Spinal cord (tissue), 10 donors: ENCODE data around the gene NOVA2. TPM values are rescaled to one million over a fixed set of nuclear protein-coding genes. Genes with fewer than 3 reads are reported as not detected.
A peak's percentile ranks its signal among the peaks of the same experiment; 100 is the strongest.

Experiments
- DNase-seq, 6 donors: peaks; one replicate each; pipeline versions ENCODE4 v3.0.0 to v3.0.0-alpha.2; 2013 to 2015; ENCODE audit warnings: low spot score in 6 of 6, low read depth in 4 of 6
- H3K27ac ChIP-seq: one replicate; pipeline ENCODE4 v1.5.1; 2013; ENCODE audit warnings: low read depth, low read length, control low read depth
- H3K27me3 ChIP-seq: one replicate; pipeline ENCODE4 v1.6.1; 2013; ENCODE audit warnings: low read length; ENCODE audit not compliant: control insufficient read depth, insufficient read depth
- H3K36me3 ChIP-seq: one replicate; pipeline ENCODE4 v1.6.1; 2013; ENCODE audit warnings: low read length; ENCODE audit not compliant: control insufficient read depth, insufficient read depth
- H3K4me1 ChIP-seq: one replicate; pipeline ENCODE4 v1.6.1; 2013; ENCODE audit warnings: low read length; ENCODE audit not compliant: control insufficient read depth, insufficient read depth
- H3K4me3 ChIP-seq: one replicate; pipeline ENCODE4 v1.5.1; 2013; ENCODE audit warnings: low read depth, low read length, control low read depth
- H3K9me3 ChIP-seq: one replicate; pipeline ENCODE4 v1.6.1; 2013; ENCODE audit warnings: low read length; ENCODE audit not compliant: control insufficient read depth, insufficient read depth
- WGBS: methylation state at CpG from one replicate; pipeline ENCODE4 v1.1.5; 2013; ENCODE audit warnings: missing lambda C conversion rate; ENCODE audit not compliant: insufficient coverage; 5-methylcytosine and 5-hydroxymethylcytosine counted together
- polyA plus RNA-seq, 2 donors: library from polyadenylated mRNA; unstranded; fragments of 120-200 nt; gene quantifications; one replicate each; pipeline ENCODE4 v1.2.1, GENCODE V29; 2013; ENCODE audit not compliant: insufficient read length in 2 of 2
- total RNA-seq, 2 donors: library from RNA; depleted of rRNA in 1 of 2; stranded (reverse); fragments of 120-200 nt in 1 of 2; fragments of >200 nt in 1 of 2; gene quantifications; one replicate each; pipeline versions ENCODE4 v1.2.3 to v1.2.4, GENCODE V29; 2013 to 2014
- donor health status: healthy.

NOVA2 gene
- total and polyA plus RNA-seq, 4 donors, result 5.4 to 52.4 (median 27.5) TPM

GRCh38 chr19:45934551-45935230, 39.0 kb downstream of the NOVA2 start:
- no peaks in the 10 kb centered on the region for H3K27me3 ChIP-seq
- 40% methylated on average over 3 of the region's 19 CpGs for WGBS

GRCh38 chr19:45933759-45934158, 39.9 kb downstream of the NOVA2 start:
- Histone ChIP-seq H3K27me3 (no peaks in the 10 kb centered on the region), H3K27ac (no peak overlapping the region), H3K36me3 (peaks cover 46% of the 10 kb centered on the region), H3K9me3 (no peaks in the 10 kb centered on the region), H3K4me1 (peaks cover 10% of the 10 kb centered on the region), H3K4me3 (no peak overlapping the region)
- DNase-seq, result no peak
- 51% methylated on average over 7 of the region's 9 CpGs for WGBS

More at GRCh38 chr19:45934551-45935230, 39.0 kb downstream of the NOVA2 start:
- DNase-seq, result no peak
- no peak overlapping the region for H3K27ac ChIP-seq
- peaks cover 10% of the 10 kb centered on the region for H3K4me1 ChIP-seq
- H3K4me3 ChIP-seq, result no peak overlapping the region
- H3K9me3 ChIP-seq, result no peaks in the 10 kb centered on the region
- peaks cover 55% of the 10 kb centered on the region for H3K36me3 ChIP-seq

- no peaks in the 10 kb centered on the region for H3K27me3 ChIP-seq
- peak in 1 of 6 donors; percentile 45 for DNase-seq
- 86% methylated on average over 1 of the region's 3 CpGs for WGBS
- peaks cover 28% of the 10 kb centered on the region for H3K36me3 ChIP-seq
- H3K9me3 ChIP-seq, result no peaks in the 10 kb centered on the region
- peaks cover 17% of the 10 kb centered on the region for H3K4me1 ChIP-seq
- H3K4me3 ChIP-seq, result no peak overlapping the region
- H3K27ac ChIP-seq, result no peak overlapping the region
These were observed 42.6 kb downstream of the NOVA2 start for GRCh38 chr19:45931055-45931454.

GRCh38 chr19:45929247-45929646, 44.4 kb downstream of the NOVA2 start:
- Histone ChIP-seq H3K4me3 (no peak overlapping the region), H3K4me1 (peaks cover 13% of the 10 kb centered on the region), H3K27me3 (no peaks in the 10 kb centered on the region), H3K27ac (no peak overlapping the region), H3K36me3 (peaks cover 16% of the 10 kb centered on the region), H3K9me3 (no peaks in the 10 kb centered on the region)
- DNase-seq, result no peak
- WGBS, result 58% methylated on average over 1 of the region's 2 CpGs

- peak; percentile 76 to 98 (median 88) for DNase-seq
- Histone ChIP-seq H3K36me3 (peaks cover 3% of the 10 kb centered on the region), H3K9me3 (no peaks in the 10 kb centered on the region), H3K4me1 (peaks cover 13% of the 10 kb centered on the region), H3K27ac (no peak overlapping the region), H3K4me3 (no peak overlapping the region), H3K27me3 (no peaks in the 10 kb centered on the region)
- WGBS, result 4% methylated on average over 29 of the region's 33 CpGs
These were observed 46.0 kb downstream of the NOVA2 start for GRCh38 chr19:45927565-45928261.

GRCh38 chr19:45924891-45925447, 48.7 kb downstream of the NOVA2 start:
- no peaks in the 10 kb centered on the region for H3K27me3 ChIP-seq
- WGBS, result 90% methylated on average over 4 of the region's 6 CpGs

GRCh38 chr19:45922281-45922680, 51.4 kb downstream of the NOVA2 start:
- no peaks in the 10 kb centered on the region for H3K27me3 ChIP-seq
- 64% methylated on average over 8 of the region's 9 CpGs for WGBS

More at GRCh38 chr19:45924891-45925447, 48.7 kb downstream of the NOVA2 start:
- Histone ChIP-seq H3K4me3 (no peak overlapping the region), H3K27ac (no peak overlapping the region), H3K9me3 (no peaks in the 10 kb centered on the region), H3K4me1 (peaks cover 21% of the 10 kb centered on the region), H3K36me3 (no peaks in the 10 kb centered on the region)
- no peak for DNase-seq

GRCh38 chr19:45920458-45920857, 53.2 kb downstream of the NOVA2 start:
- Histone ChIP-seq H3K27ac (no peak overlapping the region), H3K4me1 (peaks cover 20% of the 10 kb centered on the region), H3K4me3 (no peak overlapping the region), H3K9me3 (no peaks in the 10 kb centered on the region), H3K27me3 (no peaks in the 10 kb centered on the region), H3K36me3 (no peaks in the 10 kb centered on the region)
- 60% methylated on average over 2 of the region's 8 CpGs for WGBS
- no peak for DNase-seq

More at GRCh38 chr19:45922281-45922680, 51.4 kb downstream of the NOVA2 start:
- no peak for DNase-seq
- no peaks in the 10 kb centered on the region for H3K9me3 ChIP-seq
- no peaks in the 10 kb centered on the region for H3K36me3 ChIP-seq
- H3K4me1 ChIP-seq, result peaks cover 20% of the 10 kb centered on the region
- H3K27ac ChIP-seq, result no peak overlapping the region
- no peak overlapping the region for H3K4me3 ChIP-seq

- Histone ChIP-seq H3K27me3 (no peaks in the 10 kb centered on the region), H3K4me1 (peaks cover 20% of the 10 kb centered on the region), H3K4me3 (no peak overlapping the region), H3K36me3 (no peaks in the 10 kb centered on the region), H3K9me3 (no peaks in the 10 kb centered on the region), H3K27ac (no peak overlapping the region)
- 30% methylated on average over 5 of the region's 7 CpGs for WGBS
- DNase-seq, result peak in 2 of 6 donors; percentile 46 to 53
These were observed 54.0 kb downstream of the NOVA2 start for GRCh38 chr19:45919678-45920077.
